Cardiac fibroblast (primary cell): ENCODE data around the gene SLC38A2.

Experiments used
- DNase-seq, 2 donors: peaks; one replicate each; pipeline versions ENCODE4 v3.0.0 to v3.0.0-alpha.2; 2010; ENCODE audit warnings: low read depth in 2 of 2
- H3K4me3 ChIP-seq, 2 donors: replicated peaks in 1 of 2; 1 replicate in 1 of 2; 2 replicates in 1 of 2; pipeline ENCODE4 v1.5.1; 2011; ENCODE audit warnings: low read depth in 2 of 2, low read length in 2 of 2, mild to moderate bottlenecking in 2 of 2, moderate library complexity in 1 of 2
- CTCF ChIP-seq: IDR thresholded peaks from one replicate; pipeline ENCODE4 v1.5.1; 2011; ENCODE audit warnings: low read depth, mild to moderate bottlenecking, low read length, inconsistent platforms

SLC38A2 gene

GRCh38 chr12:46382964-46383653 is 10.5 kb upstream of the SLC38A2 start:
- no peak for TF ChIP-seq CTCF
- DNase-seq: peak; percentile 98 to 99
- peak overlapping the region; percentile 64 to 73 for H3K4me3 ChIP-seq

- TF ChIP-seq CTCF: no peak
- DNase-seq: peak in 1 of 2 donors; percentile 54
- peak overlapping the region; percentile 52 to 73 for H3K4me3 ChIP-seq
These were observed 9.9 kb upstream of the SLC38A2 start for GRCh38 chr12:46382408-46382963.

GRCh38 chr12:46380881-46381280 is 8.3 kb upstream of the SLC38A2 start:
- H3K4me3 ChIP-seq: no peak overlapping the region
- TF ChIP-seq CTCF: no peak
- DNase-seq: peak in 1 of 2 donors; percentile 71

- DNase-seq: peak in 1 of 2 donors; percentile 34
- TF ChIP-seq CTCF: no peak
- H3K4me3 ChIP-seq: no peak overlapping the region
These were observed 7.6 kb upstream of the SLC38A2 start for GRCh38 chr12:46380022-46380796.

- no peak for TF ChIP-seq CTCF
- peak; percentile 44 to 70 for DNase-seq
- H3K4me3 ChIP-seq: no peak overlapping the region
These were observed 6.8 kb upstream of the SLC38A2 start for GRCh38 chr12:46379352-46379751.

GRCh38 chr12:46378530-46378929 is 6.0 kb upstream of the SLC38A2 start:
- DNase-seq: no peak
- no peak overlapping the region for H3K4me3 ChIP-seq
- TF ChIP-seq CTCF: no peak
